Hepatocyte (in vitro differentiated cells): ENCODE results near the gene BUD23.

Experiments
- EZH2 ChIP-seq: fragments of 200-600 bp; sonication (generic); IDR thresholded peaks from 2 replicates; pipeline ENCODE4 v1.6.1; 2016; ENCODE audit warnings: antibody characterized with exemption, mild to moderate bottlenecking, borderline replicate concordance
- EZH2phosphoT487 ChIP-seq: fragments of 200-600 bp; sonication (generic); IDR thresholded peaks from one replicate; pipeline ENCODE4 v1.6.1; 2018; ENCODE audit warnings: antibody characterized with exemption, mild to moderate bottlenecking, low read depth, moderate library complexity; ENCODE audit not compliant: unreplicated experiment, severe bottlenecking
- TF ChIP-seq, protein P1 (sequence below): fragments of 200-600 bp; sonication (generic); IDR thresholded peaks from 2 replicates; pipeline ENCODE4 v1.5.1; 2016; ENCODE audit warnings: antibody characterized with exemption, mild to moderate bottlenecking; ENCODE audit not compliant: poor library complexity

GRCh38 chr7:73685311-73685710 is 1.9 kb downstream of the BUD23 start:
- TF ChIP-seq, protein P1, sequence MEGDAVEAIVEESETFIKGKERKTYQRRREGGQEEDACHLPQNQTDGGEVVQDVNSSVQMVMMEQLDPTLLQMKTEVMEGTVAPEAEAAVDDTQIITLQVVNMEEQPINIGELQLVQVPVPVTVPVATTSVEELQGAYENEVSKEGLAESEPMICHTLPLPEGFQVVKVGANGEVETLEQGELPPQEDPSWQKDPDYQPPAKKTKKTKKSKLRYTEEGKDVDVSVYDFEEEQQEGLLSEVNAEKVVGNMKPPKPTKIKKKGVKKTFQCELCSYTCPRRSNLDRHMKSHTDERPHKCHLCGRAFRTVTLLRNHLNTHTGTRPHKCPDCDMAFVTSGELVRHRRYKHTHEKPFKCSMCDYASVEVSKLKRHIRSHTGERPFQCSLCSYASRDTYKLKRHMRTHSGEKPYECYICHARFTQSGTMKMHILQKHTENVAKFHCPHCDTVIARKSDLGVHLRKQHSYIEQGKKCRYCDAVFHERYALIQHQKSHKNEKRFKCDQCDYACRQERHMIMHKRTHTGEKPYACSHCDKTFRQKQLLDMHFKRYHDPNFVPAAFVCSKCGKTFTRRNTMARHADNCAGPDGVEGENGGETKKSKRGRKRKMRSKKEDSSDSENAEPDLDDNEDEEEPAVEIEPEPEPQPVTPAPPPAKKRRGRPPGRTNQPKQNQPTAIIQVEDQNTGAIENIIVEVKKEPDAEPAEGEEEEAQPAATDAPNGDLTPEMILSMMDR: no peak
- TF ChIP-seq EZH2: no peak
- TF ChIP-seq EZH2phosphoT487: no peak
